Stimulated activated CD8-positive, alpha-beta memory T cell treated with anti-CD3 and anti-CD28 coated beads, Interleukin-7, amount 100 ng/mL, for 4 hours (primary cell): Measurements from ENCODE around the gene EXOC3L2.

Experiments used
- DNase-seq, 2 donors: peaks; one replicate each; pipeline ENCODE4 v3.0.0-alpha.2; 2020; ENCODE audit warnings: low read depth in 2 of 2

The EXOC3L2 gene

GRCh38 chr19:45218911-45219743, 26.1 kb downstream of the EXOC3L2 start:
- DNase-seq: no peak

- no peak for DNase-seq
These were observed 26.8 kb downstream of the EXOC3L2 start for GRCh38 chr19:45218426-45218825.

- no peak for DNase-seq
These were observed 27.3 kb downstream of the EXOC3L2 start for GRCh38 chr19:45217957-45218334.

GRCh38 chr19:45217193-45217956, 27.8 kb downstream of the EXOC3L2 start:
- no peak for DNase-seq

- no peak for DNase-seq
These were observed 28.5 kb downstream of the EXOC3L2 start for GRCh38 chr19:45216667-45217066.

- DNase-seq: no peak
These were observed 29.6 kb downstream of the EXOC3L2 start for GRCh38 chr19:45215391-45216191.

GRCh38 chr19:45213031-45213430, 32.2 kb downstream of the EXOC3L2 start:
- no peak for DNase-seq

- no peak for DNase-seq
These were observed 33.3 kb downstream of the EXOC3L2 start for GRCh38 chr19:45211751-45212381.

- DNase-seq: no peak
These were observed 38.9 kb downstream of the EXOC3L2 start for GRCh38 chr19:45206328-45206727.

GRCh38 chr19:45205810-45206209, 39.4 kb downstream of the EXOC3L2 start:
- no peak for DNase-seq

GRCh38 chr19:45202637-45203036, 42.6 kb downstream of the EXOC3L2 start:
- no peak for DNase-seq

- DNase-seq: no peak
These were observed 44.6 kb downstream of the EXOC3L2 start for GRCh38 chr19:45200568-45200967.

GRCh38 chr19:45195764-45196163, 49.4 kb downstream of the EXOC3L2 start:
- no peak for DNase-seq

- DNase-seq: no peak
These were observed 53.8 kb downstream of the EXOC3L2 start for GRCh38 chr19:45191375-45191774.

GRCh38 chr19:45189971-45190370, 55.2 kb downstream of the EXOC3L2 start:
- no peak for DNase-seq

GRCh38 chr19:45187421-45188100, 57.6 kb downstream of the EXOC3L2 start:
- no peak for DNase-seq

GRCh38 chr19:45186509-45187334, 58.5 kb downstream of the EXOC3L2 start:
- no peak for DNase-seq

GRCh38 chr19:45184115-45184514, 61.1 kb downstream of the EXOC3L2 start:
- DNase-seq: no peak

- no peak for DNase-seq
These were observed 62.4 kb downstream of the EXOC3L2 start for GRCh38 chr19:45182758-45183157.

GRCh38 chr19:45180936-45181335, 64.3 kb downstream of the EXOC3L2 start:
- no peak for DNase-seq
